H1 (cell line): ENCODE results near the gene CALY.

Experiments
- CEBPB ChIP-seq: IDR thresholded peaks from 2 replicates; pipeline ENCODE4 v1.6.1; 2012; ENCODE audit warnings: low read depth, low read length
- CTCF ChIP-seq, 3 experiments: IDR thresholded peaks; 1 replicate in 2 of 3; 2 replicates in 1 of 3; pipeline versions ENCODE4 v1.5.1 to v1.6.1; 2011; ENCODE audit warnings: low read length in 3 of 3, mild to moderate bottlenecking in 3 of 3, inconsistent platforms in 2 of 3, low read depth in 1 of 3, moderate library complexity in 1 of 3; ENCODE audit not compliant: insufficient read depth in 1 of 3; ENCODE audit errors: control extremely low read depth in 1 of 3
- HDAC2 ChIP-seq, 2 experiments: fragments of 300-600 bp in 1 of 2; sonication (generic) in 1 of 2; IDR thresholded peaks; 2 replicates each; pipeline ENCODE4 v1.6.1; 2011 to 2012; ENCODE audit warnings: low read depth in 2 of 2, low read length in 2 of 2, mild to moderate bottlenecking in 2 of 2, moderate library complexity in 2 of 2, borderline replicate concordance in 1 of 2, inconsistent platforms in 1 of 2
- HDAC6 ChIP-seq: IDR thresholded peaks from one replicate; pipeline ENCODE4 v1.7.1; 2012; ENCODE audit warnings: low read depth, mild to moderate bottlenecking, inconsistent platforms, low read length, moderate library complexity
- KDM1A ChIP-seq: fragments of 200-600, 300-600 bp; sonication (generic); IDR thresholded peaks from 2 replicates; pipeline ENCODE4 v1.7.1; 2016; ENCODE audit warnings: mild to moderate bottlenecking, low read length, borderline replicate concordance
- NRF1 ChIP-seq: IDR thresholded peaks from 2 replicates; pipeline ENCODE4 v1.6.1; 2011; ENCODE audit warnings: mild to moderate bottlenecking, low read depth, low read length, improper control_type of control experiment
- RXRA ChIP-seq: IDR thresholded peaks from 2 replicates; pipeline ENCODE4 v1.6.1; 2011; ENCODE audit warnings: low read depth, mild to moderate bottlenecking, low read length, moderate library complexity; ENCODE audit not compliant: insufficient read depth

- TF ChIP-seq NRF1 (no peak), CTCF (IDR thresholded peaks at IDR 0.05; ENCODE audit: control extremely low read depth in 1 of 3, insufficient read depth in 1 of 3, low read depth in 1 of 3, low read length in 3 of 3) (no peak), HDAC2 (IDR thresholded peaks at IDR 0.05; ENCODE audit: borderline replicate concordance in 1 of 2, low read depth in 2 of 2, low read length in 2 of 2) (no peak), HDAC6 (no peak), CEBPB (no peak), RXRA (no peak), KDM1A (no peak)
These were observed 6.9 kb upstream of the CALY start for GRCh38 chr10:133343558-133343957.
